CD4-positive, alpha-beta memory T cell (primary cell): ENCODE data around the gene SORL1-AS1.

Source experiments
- CTCF ChIA-PET: fragments of 350-600 bp; sonication (Branson Sonifier 250); formaldehyde crosslinking; loops from one replicate; lab custom pipeline; 2021; ENCODE audit warnings: inconsistent platforms; ENCODE audit not compliant: partially characterized antibody; lab: Charles Lee
- POLR2A ChIA-PET: fragments of 350-600 bp; sonication (Branson Sonifier 250); formaldehyde crosslinking; loops from one replicate; lab custom pipeline; 2021; ENCODE audit not compliant: partially characterized antibody; lab: Charles Lee
- DNase-seq, 5 donors: peaks; one replicate each; pipeline versions ENCODE4 v3.0.0 to v3.0.0-alpha.2; 2020 to 2022; ENCODE audit warnings: mixed read lengths in 1 of 5
- H3K27ac ChIP-seq: one replicate; pipeline ENCODE4 v1.7.0; 2013; ENCODE audit warnings: low read depth, low read length
- H3K27me3 ChIP-seq: 2 replicates; pipeline ENCODE4 v1.7.0; 2013; ENCODE audit warnings: mild to moderate bottlenecking, low read length, moderate library complexity; ENCODE audit not compliant: insufficient read depth
- H3K36me3 ChIP-seq: 2 replicates; pipeline ENCODE4 v1.7.0; 2013; ENCODE audit warnings: mild to moderate bottlenecking, low read length, moderate library complexity; ENCODE audit not compliant: insufficient read depth
- H3K4me1 ChIP-seq: 2 replicates; pipeline ENCODE4 v1.7.0; 2013; ENCODE audit warnings: mild to moderate bottlenecking, low read length, moderate library complexity; ENCODE audit not compliant: insufficient read depth
- H3K4me3 ChIP-seq, 2 donors: one replicate each; pipeline ENCODE4 v1.7.0; 2013; ENCODE audit warnings: low read length in 2 of 2, mild to moderate bottlenecking in 1 of 2
- H3K9me3 ChIP-seq, 2 donors: one replicate each; pipeline ENCODE4 v1.7.0; 2013; ENCODE audit warnings: low read length in 2 of 2, control low read depth in 1 of 2; ENCODE audit not compliant: control insufficient read depth in 1 of 2
- H3K27ac Mint-ChIP-seq, 7 donors: one replicate each; pipeline ENCODE4 v1.8.0; 2020 to 2021; ENCODE audit warnings: mixed read lengths in 7 of 7, mild to moderate bottlenecking in 6 of 7, inconsistent platforms in 3 of 7, moderate library complexity in 3 of 7
- H3K27me3 Mint-ChIP-seq, 2 donors: one replicate each; pipeline ENCODE4 v1.8.0; 2020 to 2021; ENCODE audit warnings: mixed read lengths in 2 of 2
- H3K36me3 Mint-ChIP-seq, 2 donors: one replicate each; pipeline ENCODE4 v1.8.0; 2020 to 2021; ENCODE audit warnings: mixed read lengths in 2 of 2, inconsistent platforms in 1 of 2, mild to moderate bottlenecking in 1 of 2
- H3K4me1 Mint-ChIP-seq, 4 donors: one replicate each; pipeline ENCODE4 v1.8.0; 2020 to 2021; ENCODE audit warnings: mixed read lengths in 4 of 4, mild to moderate bottlenecking in 1 of 4
- H3K4me3 Mint-ChIP-seq, 8 donors: one replicate each; pipeline ENCODE4 v1.8.0; 2020 to 2021; ENCODE audit warnings: mixed read lengths in 8 of 8, mild to moderate bottlenecking in 7 of 8, moderate library complexity in 6 of 8, inconsistent platforms in 3 of 8
- H3K9me3 Mint-ChIP-seq, 8 donors: one replicate each; pipeline ENCODE4 v1.8.0; 2020 to 2021; ENCODE audit warnings: mixed read lengths in 8 of 8, mild to moderate bottlenecking in 5 of 8, inconsistent platforms in 3 of 8, moderate library complexity in 1 of 8
- intact Hi-C: fragments of 100-400 bp; cut with micrococcal nuclease; formaldehyde crosslinking; loops from one replicate; pipeline ENCODE4 v1.15.1; 2023

Gene SORL1-AS1

DNA sequence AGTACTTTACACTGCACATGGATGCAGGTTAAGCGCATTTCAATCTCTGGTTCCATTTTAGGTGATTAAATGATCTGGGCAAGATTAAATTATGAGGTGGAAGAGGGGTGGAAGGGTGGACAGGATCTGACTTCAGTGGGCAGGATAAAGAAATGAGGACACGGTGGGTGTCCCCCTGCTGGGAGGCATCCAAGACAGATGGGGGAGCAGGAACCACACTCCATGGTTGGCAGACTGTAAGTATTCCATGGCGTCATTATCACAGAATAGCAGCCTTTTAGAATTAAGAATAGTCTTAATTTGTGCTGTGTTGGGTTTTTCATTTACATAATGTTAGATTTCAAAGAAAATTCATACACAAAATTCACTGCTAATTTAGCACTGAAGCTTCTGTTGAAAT lies 8.2 kb downstream of the SORL1-AS1 start:
- Histone ChIP-seq H3K27ac (no peak overlapping the region), H3K4me3 (no peak overlapping the region), H3K4me1 (peaks cover 58% of the 10 kb centered on the region), H3K27me3 (no peaks in the 10 kb centered on the region), H3K9me3 (no peaks in the 10 kb centered on the region), H3K36me3 (peaks cover 6% of the 10 kb centered on the region)
- H3K4me1 Mint-ChIP-seq: peaks cover 41 to 74% (median 55%) of the 10 kb centered on the region in 4 donors
- H3K4me3 Mint-ChIP-seq: peak overlapping the region in 3 of 8 donors; percentile 6 to 27 (median 21)
- intact Hi-C loops: no loop called here
- ChIA-PET POLR2A (interaction anchor here (0.9 to 1.6 kb wide), 3 partner anchors 7 to 27 kb away, joined by 3 to 8 read pairs (median 4); partner anchors contain the start of genes SORL1 and SORL1-AS1), CTCF (no interaction called here)
- DNase-seq: no peak
- peaks cover 0 to 2% (median 0%) of the 10 kb centered on the region in 8 donors for H3K9me3 Mint-ChIP-seq
- peaks cover 62 to 70% of the 10 kb centered on the region in 2 donors for H3K36me3 Mint-ChIP-seq
- peak overlapping the region in 5 of 7 donors; percentile 62 to 91 (median 78) for H3K27ac Mint-ChIP-seq
- no peaks in the 10 kb centered on the region for H3K27me3 Mint-ChIP-seq

GRCh38 chr11:121443688-121444275 lies 9.0 kb downstream of the SORL1-AS1 start:
- no peak for DNase-seq
- no peaks in the 10 kb centered on the region for H3K27me3 ChIP-seq
- Mint-ChIP-seq H3K27me3 (no peaks in the 10 kb centered on the region), H3K4me3 (peak overlapping the region in 3 of 8 donors; percentile 29 to 53 (median 39)), H3K36me3 (peaks cover 57 to 70% of the 10 kb centered on the region in 2 donors), H3K9me3 (peaks cover 0 to 2% (median 0%) of the 10 kb centered on the region in 8 donors), H3K27ac (peak overlapping the region in 6 of 7 donors; percentile 47 to 91 (median 68)), H3K4me1 (peaks cover 35 to 71% (median 48%) of the 10 kb centered on the region in 4 donors)
- intact Hi-C loops: no loop called here
- no peak overlapping the region for H3K27ac ChIP-seq
- no peak overlapping the region for H3K4me3 ChIP-seq
- peaks cover 6% of the 10 kb centered on the region for H3K36me3 ChIP-seq
- ChIA-PET CTCF (interaction anchor here (0.7 to 1.3 kb wide), 5 partner anchors 8 to 71 kb away, joined by 3 to 5 read pairs (median 3); partner anchors contain the start of gene SORL1), POLR2A (interaction anchor here (0.6 to 1.6 kb wide), 7 partner anchors 8 to 37 kb away, joined by 3 to 8 read pairs (median 4); partner anchors contain the start of genes SORL1 and SORL1-AS1)
- no peaks in the 10 kb centered on the region for H3K9me3 ChIP-seq
- H3K4me1 ChIP-seq: peaks cover 51% of the 10 kb centered on the region

GRCh38 chr11:121441521-121441920 lies 11.2 kb downstream of the SORL1-AS1 start:
- peaks cover 37 to 61% of the 10 kb centered on the region in 2 donors for H3K36me3 Mint-ChIP-seq

GRCh38 chr11:121439759-121440158 lies 13.0 kb downstream of the SORL1-AS1 start:
- Mint-ChIP-seq H3K9me3 (no peaks in the 10 kb centered on the region), H3K27me3 (no peaks in the 10 kb centered on the region), H3K4me3 (no peak overlapping the region), H3K27ac (peak overlapping the region in 2 of 7 donors; percentile 23 to 50), H3K36me3 (peaks cover 25 to 52% of the 10 kb centered on the region in 2 donors), H3K4me1 (peaks cover 20 to 69% (median 44%) of the 10 kb centered on the region in 4 donors)
- Histone ChIP-seq H3K4me1 (peaks cover 34% of the 10 kb centered on the region), H3K4me3 (no peak overlapping the region), H3K27ac (no peak overlapping the region), H3K27me3 (no peaks in the 10 kb centered on the region), H3K9me3 (no peaks in the 10 kb centered on the region), H3K36me3 (peaks cover 6% of the 10 kb centered on the region)
- intact Hi-C loops: no loop called here
- DNase-seq: no peak
- POLR2A ChIA-PET: interaction anchor here (0.8 to 3.5 kb wide), 3 partner anchors 11 to 36 kb away, joined by 3 to 22 read pairs (median 6); no protein-coding TSS in a partner anchor
- CTCF ChIA-PET: interaction anchor here (1.2 kb wide), 1 partner anchor 10 kb away, joined by 5 read pairs; no protein-coding TSS in a partner anchor

More at GRCh38 chr11:121441521-121441920, 11.2 kb downstream of the SORL1-AS1 start:
- Histone ChIP-seq H3K27me3 (no peaks in the 10 kb centered on the region), H3K4me3 (no peak overlapping the region), H3K4me1 (peaks cover 40% of the 10 kb centered on the region), H3K27ac (no peak overlapping the region), H3K9me3 (no peaks in the 10 kb centered on the region), H3K36me3 (peaks cover 6% of the 10 kb centered on the region)
- H3K4me1 Mint-ChIP-seq: peaks cover 20 to 69% (median 43%) of the 10 kb centered on the region in 4 donors
- peaks cover 0 to 2% (median 0%) of the 10 kb centered on the region in 8 donors for H3K9me3 Mint-ChIP-seq
- peak overlapping the region in 1 of 7 donors; percentile 62 for H3K27ac Mint-ChIP-seq
- ChIA-PET CTCF (interaction anchor here (1.2 to 1.9 kb wide), 4 partner anchors 10 to 55 kb away, joined by 3 to 9 read pairs (median 4); no protein-coding TSS in a partner anchor), POLR2A (interaction anchor here (0.8 to 3.5 kb wide), 5 partner anchors 9 to 74 kb away, joined by 3 to 22 read pairs (median 7); no protein-coding TSS in a partner anchor)
- H3K4me3 Mint-ChIP-seq: no peak overlapping the region
- no peaks in the 10 kb centered on the region for H3K27me3 Mint-ChIP-seq
- intact Hi-C loops: no loop called here
- DNase-seq: no peak

DNA sequence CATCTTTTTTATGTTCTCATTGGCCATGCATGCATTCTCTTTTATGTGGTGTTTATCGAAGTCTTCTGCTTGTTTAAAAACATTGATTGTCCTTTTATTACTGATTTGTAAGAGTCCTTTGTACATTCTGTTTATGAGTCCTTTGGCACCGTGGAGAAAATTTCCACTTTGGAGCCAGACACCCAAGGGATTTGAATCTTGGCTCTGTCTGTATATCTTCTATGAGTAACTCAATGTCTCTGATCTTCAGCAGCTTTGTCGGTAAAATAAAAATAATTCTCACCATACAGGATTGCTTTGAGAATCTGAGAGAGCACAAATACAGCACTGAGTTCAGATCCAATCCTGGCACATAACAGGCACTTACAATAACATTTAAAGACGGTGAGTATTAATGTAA lies 13.4 kb downstream of the SORL1-AS1 start:
- Mint-ChIP-seq H3K36me3 (peaks cover 20 to 48% of the 10 kb centered on the region in 2 donors), H3K9me3 (no peaks in the 10 kb centered on the region), H3K4me1 (peaks cover 18 to 67% (median 42%) of the 10 kb centered on the region in 4 donors), H3K4me3 (no peak overlapping the region), H3K27me3 (no peaks in the 10 kb centered on the region), H3K27ac (peak overlapping the region in 1 of 7 donors; percentile 50)
- intact Hi-C loops: no loop called here
- H3K27ac ChIP-seq: no peak overlapping the region
- no peaks in the 10 kb centered on the region for H3K9me3 ChIP-seq
- peaks cover 2% of the 10 kb centered on the region for H3K36me3 ChIP-seq
- H3K4me1 ChIP-seq: peaks cover 30% of the 10 kb centered on the region
- H3K27me3 ChIP-seq: no peaks in the 10 kb centered on the region
- no peak for DNase-seq
- POLR2A ChIA-PET: interaction anchor here (0.6 to 3.5 kb wide), 4 partner anchors 11 to 108 kb away, joined by 4 to 22 read pairs (median 6); no protein-coding TSS in a partner anchor
- H3K4me3 ChIP-seq: no peak overlapping the region
- CTCF ChIA-PET: no interaction called here

DNA sequence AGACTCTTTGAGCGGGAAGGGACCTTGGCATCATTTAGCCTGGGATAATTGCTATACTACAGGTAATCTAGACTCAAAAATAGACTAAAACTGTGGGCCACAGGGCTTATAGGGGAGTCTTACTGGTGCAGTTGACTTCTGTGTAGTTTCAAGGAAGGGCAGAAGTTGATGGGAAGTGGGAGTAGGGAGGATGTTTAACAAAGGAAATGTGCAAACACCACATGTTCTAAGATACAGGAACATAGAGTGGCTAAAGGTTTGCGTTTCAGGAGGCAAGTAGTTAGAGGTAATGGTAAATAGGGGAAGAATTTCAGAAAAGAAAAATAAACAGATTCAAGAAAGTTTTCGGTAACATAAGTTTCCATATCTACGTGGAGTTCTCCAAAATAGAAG lies 15.1 kb downstream of the SORL1-AS1 start:
- Histone ChIP-seq H3K4me1 (peaks cover 21% of the 10 kb centered on the region), H3K27me3 (no peaks in the 10 kb centered on the region), H3K9me3 (no peaks in the 10 kb centered on the region), H3K36me3 (no peaks in the 10 kb centered on the region), H3K27ac (no peak overlapping the region), H3K4me3 (no peak overlapping the region)
- intact Hi-C loops: no loop called here
- H3K27ac Mint-ChIP-seq: peak overlapping the region in 2 of 7 donors; percentile 7 to 57
- CTCF ChIA-PET: no interaction called here
- H3K4me3 Mint-ChIP-seq: no peak overlapping the region
- POLR2A ChIA-PET: interaction anchor here (0.8 to 7.2 kb wide), 4 partner anchors 13 to 26 kb away, joined by 3 to 67 read pairs (median 4); partner anchors contain the start of genes SORL1 and SORL1-AS1
- H3K27me3 Mint-ChIP-seq: no peaks in the 10 kb centered on the region
- no peaks in the 10 kb centered on the region for H3K9me3 Mint-ChIP-seq
- peaks cover 6 to 36% of the 10 kb centered on the region in 2 donors for H3K36me3 Mint-ChIP-seq
- no peak for DNase-seq
- peaks cover 15 to 60% (median 35%) of the 10 kb centered on the region in 4 donors for H3K4me1 Mint-ChIP-seq
